NT2/D1 (cell line): ENCODE data around the gene HSPA14.

Experiments
- SUZ12 ChIP-seq: IDR thresholded peaks from 2 replicates; pipeline ENCODE4 v1.6.1; 2011; ENCODE audit not compliant: insufficient read length, insufficient read depth; ENCODE audit errors: extremely low read depth
- ZNF274 ChIP-seq: IDR thresholded peaks from 2 replicates; pipeline ENCODE4 v1.6.1; 2011; ENCODE audit warnings: mild to moderate bottlenecking, low read depth, low read length

GRCh38 chr10:14812271-14812670 is 25.8 kb upstream of the HSPA14 start:
- TF ChIP-seq ZNF274 (no peak), SUZ12 (no peak)
